ENCODE measurements around the gene SCO1. TPM values are rescaled to one million over a fixed set of nuclear protein-coding genes. Genes with fewer than 3 reads are reported as not detected.

SCO1 gene
- total RNA-seq, result 16.5 and 18.8 TPM in 2 replicates

GRCh38 chr17:10697092-10698081 is at the start of gene SCO1, which contains the start of gene ADPRM:
Gene SCO1 (minus strand): TSS chr17:10697533. CDS start chr17:10697507, 26 bp downstream.
Gene ADPRM (plus strand): TSS chr17:10697594. CDS start chr17:10704927, 7,333 bp downstream.
- H3K36me3 ChIP-seq (ENCODE audit: insufficient read depth, low read length), result peaks cover 28% of the 10 kb centered on the region
- H3K79me2 ChIP-seq (ENCODE audit: insufficient read depth, low read length), result peaks cover 74% of the 10 kb centered on the region
- no peaks in the 10 kb centered on the region for H4K20me1 ChIP-seq (ENCODE audit: insufficient read depth, low read length)
- TF ChIP-seq CTCF (IDR thresholded peaks at IDR 0.05; ENCODE audit: extremely low read depth, low read depth, low read length), result peak; percentile 36
- no peaks in the 10 kb centered on the region for H3K27me3 ChIP-seq (ENCODE audit: insufficient read depth, low read length)
- H3K27ac ChIP-seq (ENCODE audit: low read depth, low read length), result peak within 1 kb of the TSS; percentile 74
- peaks cover 15% of the 10 kb centered on the region for H3K4me1 ChIP-seq (ENCODE audit: insufficient read depth, low read length)
- DNase-seq (ENCODE audit: insufficient read length, low spot score, missing footprints), result peak; percentile 96
- peak within 1 kb of the TSS; percentile 75 for H2AFZ ChIP-seq (ENCODE audit: low read length)
- peak within 1 kb of the TSS; percentile 87 for H3K4me2 ChIP-seq (ENCODE audit: insufficient read depth, low read length)
- no peaks in the 10 kb centered on the region for H3K9me3 ChIP-seq (ENCODE audit: low read depth, low read length)
- peak within 1 kb of the TSS; percentile 80 for H3K4me3 ChIP-seq (ENCODE audit: insufficient read depth, low read length)

DNA sequence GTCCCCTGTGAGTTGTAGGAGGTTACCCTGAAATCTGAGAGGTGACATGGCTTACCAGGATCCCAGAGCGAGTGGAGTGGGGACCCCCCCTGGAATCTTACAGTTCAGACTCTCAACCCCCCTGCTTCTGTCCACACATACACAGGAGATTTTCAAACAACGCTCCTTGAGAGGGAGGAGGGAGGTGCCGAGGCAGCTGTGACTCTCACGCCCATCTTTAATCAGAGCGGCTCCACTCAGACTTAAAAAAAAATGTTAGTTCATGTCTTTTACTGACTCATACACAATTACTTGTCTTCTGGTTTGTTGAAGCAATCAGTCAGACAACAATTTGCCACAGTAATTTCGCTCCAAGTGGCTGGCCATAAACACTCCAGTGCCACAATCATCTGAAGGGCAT is 47.9 kb upstream of the SCO1 start:
- no peak overlapping the region for H2AFZ ChIP-seq (ENCODE audit: low read length)
- no peak overlapping the region for H3K4me3 ChIP-seq (ENCODE audit: insufficient read depth, low read length)
- no peak for DNase-seq (ENCODE audit: insufficient read length, low spot score, missing footprints)
- no peak overlapping the region for H3K4me2 ChIP-seq (ENCODE audit: insufficient read depth, low read length)
- H4K20me1 ChIP-seq (ENCODE audit: insufficient read depth, low read length), result no peaks in the 10 kb centered on the region
- H3K27ac ChIP-seq (ENCODE audit: low read depth, low read length), result no peak overlapping the region
- no peaks in the 10 kb centered on the region for H3K9me3 ChIP-seq (ENCODE audit: low read depth, low read length)
- H3K4me1 ChIP-seq (ENCODE audit: insufficient read depth, low read length), result no peaks in the 10 kb centered on the region
- no peak for TF ChIP-seq CTCF (IDR thresholded peaks at IDR 0.05; ENCODE audit: extremely low read depth, low read depth, low read length)
- no peaks in the 10 kb centered on the region for H3K36me3 ChIP-seq (ENCODE audit: insufficient read depth, low read length)
- no peaks in the 10 kb centered on the region for H3K79me2 ChIP-seq (ENCODE audit: insufficient read depth, low read length)
- no peaks in the 10 kb centered on the region for H3K27me3 ChIP-seq (ENCODE audit: insufficient read depth, low read length)

GRCh38 chr17:10744501-10745000 is 47.2 kb upstream of the SCO1 start:
- Histone ChIP-seq H3K9me3 (ENCODE audit: low read depth, low read length) (no peaks in the 10 kb centered on the region), H4K20me1 (ENCODE audit: insufficient read depth, low read length) (no peaks in the 10 kb centered on the region), H3K27ac (ENCODE audit: low read depth, low read length) (no peak overlapping the region), H3K4me2 (ENCODE audit: insufficient read depth, low read length) (no peak overlapping the region), H3K4me3 (ENCODE audit: insufficient read depth, low read length) (no peak overlapping the region), H3K4me1 (ENCODE audit: insufficient read depth, low read length) (no peaks in the 10 kb centered on the region), H2AFZ (ENCODE audit: low read length) (no peak overlapping the region), H3K79me2 (ENCODE audit: insufficient read depth, low read length) (no peaks in the 10 kb centered on the region), H3K36me3 (ENCODE audit: insufficient read depth, low read length) (no peaks in the 10 kb centered on the region), H3K27me3 (ENCODE audit: insufficient read depth, low read length) (no peaks in the 10 kb centered on the region)
- DNase-seq (ENCODE audit: insufficient read length, low spot score, missing footprints), result no peak
- TF ChIP-seq CTCF (IDR thresholded peaks at IDR 0.05; ENCODE audit: extremely low read depth, low read depth, low read length), result no peak

Data from osteoblast (primary cell).